Stimulated activated CD8-positive, alpha-beta memory T cell treated with anti-CD3 and anti-CD28 coated beads, Interleukin-12 subunit alpha, Interleukin-12 subunit beta, amount 100 ng/mL, for 1 hour (primary cell): Measurements from ENCODE around the gene CRYGB.
"Not testable (repeated sequence)": the region's sequence is repeated elsewhere in the genome, so short reads cannot be mapped to it uniquely, and the experiment has no call there.

ENCODE experiments used
- DNase-seq: peaks from one replicate; pipeline ENCODE4 v3.0.0-alpha.2; 2020; ENCODE audit warnings: low read depth

Gene CRYGB

GRCh38 chr2:208112969-208113368 lies 33.0 kb downstream of the CRYGB start:
- no peak for DNase-seq

- not testable (repeated sequence) for DNase-seq
These were observed 33.6 kb downstream of the CRYGB start for GRCh38 chr2:208112273-208112745.

GRCh38 chr2:208103616-208104015 lies 42.3 kb downstream of the CRYGB start:
- DNase-seq: no peak

GRCh38 chr2:208101716-208102631 lies 44.0 kb downstream of the CRYGB start:
- DNase-seq: no peak

- DNase-seq: no peak
These were observed 46.1 kb downstream of the CRYGB start for GRCh38 chr2:208099682-208100470.

GRCh38 chr2:208098701-208099100 lies 47.3 kb downstream of the CRYGB start:
- DNase-seq: not testable (repeated sequence)

GRCh38 chr2:208098267-208098666 lies 47.7 kb downstream of the CRYGB start:
- no peak for DNase-seq

GRCh38 chr2:208097801-208098200 lies 48.2 kb downstream of the CRYGB start:
- no peak for DNase-seq

GRCh38 chr2:208097313-208097712 lies 48.6 kb downstream of the CRYGB start:
- no peak for DNase-seq

- DNase-seq: no peak
These were observed 49.9 kb downstream of the CRYGB start for GRCh38 chr2:208096080-208096479.

- DNase-seq: no peak
These were observed 52.8 kb downstream of the CRYGB start for GRCh38 chr2:208093128-208093527.
